Right cardiac atrium (tissue), 5 donors: ENCODE measurements around the gene TRAPPC3. TPM values are rescaled to one million over a fixed set of nuclear protein-coding genes. Genes with fewer than 3 reads are reported as not detected.
A peak's percentile ranks its signal among the peaks of the same experiment; 100 is the strongest.

Experiments
- ATAC-seq, 2 donors: fragments of 200-7000 bp; cut with Tn5 transposase; one replicate each; pipeline versions ENCODE4 v1.8.0 to v1.9.1; 2020; ENCODE audit warnings: moderate library complexity in 2 of 2, mild to moderate bottlenecking in 1 of 2
- DNase-seq, 3 donors: peaks; one replicate each; pipeline ENCODE4 v3.0.0-alpha.2; 2020
- H3K27ac ChIP-seq: one replicate; pipeline ENCODE4 v1.5.1; 2013; ENCODE audit warnings: mild to moderate bottlenecking, low read length, control low read depth, moderate library complexity
- H3K27me3 ChIP-seq: one replicate; pipeline ENCODE4 v1.6.1; 2013; ENCODE audit not compliant: control insufficient read depth, insufficient read depth
- H3K4me1 ChIP-seq: one replicate; pipeline ENCODE4 v1.6.1; 2013; ENCODE audit warnings: low read length; ENCODE audit not compliant: control insufficient read depth, insufficient read depth
- H3K4me3 ChIP-seq: one replicate; pipeline ENCODE4 v1.5.1; 2013; ENCODE audit warnings: low read length, control low read depth
- H3K9me3 ChIP-seq: one replicate; pipeline ENCODE4 v1.6.1; 2013; ENCODE audit warnings: low read length; ENCODE audit not compliant: control insufficient read depth
- WGBS: extraction: QIAGEN DNeasy Blood & Tissue Kit; methylation state at CpG from one replicate; pipeline ENCODE4 v1.1.7; 2013; 5-methylcytosine and 5-hydroxymethylcytosine counted together
- intact Hi-C, 4 donors: fragments of 100-400 bp; cut with DNase I; formaldehyde crosslinking; loops; one replicate each; pipeline versions ENCODE4 v1.11.0 to v1.14.0; 2022 to 2023
- polyA plus RNA-seq: library from polyadenylated mRNA; stranded (reverse); fragments of 200-250 nt; gene quantifications from one replicate; pipeline ENCODE4 v1.2.3, GENCODE V29; 2013
- total RNA-seq, 4 donors: library from RNA; stranded (reverse); fragmentation: NEBNext Ultra II Directional; extraction: Animal tissue kit (Norgen Biotek cat#: 25700); gene quantifications; one replicate each; pipeline ENCODE4 v1.2.1, GENCODE V29; 2021
- donor health status: healthy with polysubstance abuse.
- donor health status: DM: no; HTN: yes; CAD: no.
- donor health status: DM: no; HTN: no; CAD: no.
- donor health status: DM: no; HTN: yes; CAD: no; lungs with severe emphysema.
- donor health status: DM: yes; HTN: yes; CAD: no.

TRAPPC3 gene
- total and polyA plus RNA-seq, 5 donors, result 58.5 to 73.6 (median 65.6) TPM

GRCh38 chr1:36176106-36176949 is 27.0 kb upstream of the TRAPPC3 start:
- peaks cover 5% of the 10 kb centered on the region for H3K4me1 ChIP-seq
- ATAC-seq (peak; percentile 29 to 33), DNase-seq (peak in 2 of 3 donors; percentile 72 to 74)
- no peak overlapping the region for H3K4me3 ChIP-seq
- intact Hi-C loops, result no loop called here
- H3K27me3 ChIP-seq, result no peaks in the 10 kb centered on the region
- H3K27ac ChIP-seq, result peak overlapping the region; percentile 86
- 70% methylated on average over 76 of the region's 76 CpGs for WGBS
- H3K9me3 ChIP-seq, result no peaks in the 10 kb centered on the region

- Histone ChIP-seq H3K4me1 (peaks cover 5% of the 10 kb centered on the region), H3K9me3 (no peaks in the 10 kb centered on the region), H3K27ac (peak overlapping the region; percentile 90), H3K27me3 (no peaks in the 10 kb centered on the region), H3K4me3 (no peak overlapping the region)
- ATAC-seq, result peak; percentile 76
- 62% methylated on average over 11 of the region's 11 CpGs for WGBS
- DNase-seq, result peak; percentile 48 to 74 (median 73)
- intact Hi-C loops, result no loop called here
Measured at GRCh38 chr1:36175137-36176095, 26.1 kb upstream of the TRAPPC3 start.

- Histone ChIP-seq H3K9me3 (no peaks in the 10 kb centered on the region), H3K27me3 (no peaks in the 10 kb centered on the region), H3K4me3 (no peak overlapping the region), H3K4me1 (peaks cover 5% of the 10 kb centered on the region), H3K27ac (peak overlapping the region; percentile 90)
- DNase-seq (peak in 1 of 3 donors; percentile 35), ATAC-seq (peak in 1 of 2 donors; percentile 0)
- intact Hi-C loops, result no loop called here
- 68% methylated on average over 11 of the region's 11 CpGs for WGBS
Measured at GRCh38 chr1:36174713-36175112, 25.4 kb upstream of the TRAPPC3 start.

GRCh38 chr1:36172983-36173382 is 23.7 kb upstream of the TRAPPC3 start:
- peak overlapping the region; percentile 41 for H3K27ac ChIP-seq
- 87% methylated on average over 2 of the region's 2 CpGs for WGBS
- no peak for ATAC-seq
- H3K9me3 ChIP-seq, result no peaks in the 10 kb centered on the region
- H3K4me3 ChIP-seq, result no peak overlapping the region
- peaks cover 10% of the 10 kb centered on the region for H3K4me1 ChIP-seq
- H3K27me3 ChIP-seq, result no peaks in the 10 kb centered on the region
- intact Hi-C loops, result no loop called here
- peak in 1 of 3 donors; percentile 3 for DNase-seq

- Histone ChIP-seq H3K27me3 (no peaks in the 10 kb centered on the region), H3K9me3 (no peaks in the 10 kb centered on the region), H3K4me3 (no peak overlapping the region), H3K4me1 (peaks cover 15% of the 10 kb centered on the region), H3K27ac (peak overlapping the region; percentile 41)
- 92% methylated on average over 21 of the region's 21 CpGs for WGBS
- ATAC-seq (no peak), DNase-seq (peak in 2 of 3 donors; percentile 28 to 46)
- intact Hi-C loops, result no loop called here
Measured at GRCh38 chr1:36172017-36172747, 22.9 kb upstream of the TRAPPC3 start.

- ATAC-seq, result no peak
Measured at GRCh38 chr1:36170643-36171412, 21.5 kb upstream of the TRAPPC3 start.

GRCh38 chr1:36168514-36168913 is 19.2 kb upstream of the TRAPPC3 start:
- Histone ChIP-seq H3K9me3 (no peaks in the 10 kb centered on the region), H3K4me3 (no peak overlapping the region), H3K27me3 (no peaks in the 10 kb centered on the region), H3K4me1 (peaks cover 18% of the 10 kb centered on the region), H3K27ac (peak overlapping the region; percentile 69)
- ATAC-seq (no peak), DNase-seq (peak in 1 of 3 donors; percentile 28)
- 71% methylated on average over 3 of the region's 3 CpGs for WGBS
- intact Hi-C loops, result no loop called here

More at GRCh38 chr1:36170643-36171412, 21.5 kb upstream of the TRAPPC3 start:
- 70% methylated on average over 12 of the region's 12 CpGs for WGBS
- intact Hi-C loops, result no loop called here
- no peaks in the 10 kb centered on the region for H3K9me3 ChIP-seq
- peaks cover 23% of the 10 kb centered on the region for H3K4me1 ChIP-seq
- no peak overlapping the region for H3K4me3 ChIP-seq
- peak in 1 of 3 donors; percentile 57 for DNase-seq
- H3K27ac ChIP-seq, result peak overlapping the region; percentile 82
- H3K27me3 ChIP-seq, result no peaks in the 10 kb centered on the region

- Histone ChIP-seq H3K4me3 (no peak overlapping the region), H3K9me3 (no peaks in the 10 kb centered on the region), H3K4me1 (peaks cover 21% of the 10 kb centered on the region), H3K27me3 (no peaks in the 10 kb centered on the region), H3K27ac (peak overlapping the region; percentile 75)
- ATAC-seq (peak in 1 of 2 donors; percentile 38), DNase-seq (peak in 2 of 3 donors; percentile 37 to 44)
- WGBS, result 70% methylated on average over 15 of the region's 15 CpGs
- intact Hi-C loops, result no loop called here
Measured at GRCh38 chr1:36166938-36167905, 17.9 kb upstream of the TRAPPC3 start.

GRCh38 chr1:36166136-36166535 is 16.9 kb upstream of the TRAPPC3 start:
- no peaks in the 10 kb centered on the region for H3K27me3 ChIP-seq
- DNase-seq (peak in 1 of 3 donors; percentile 2), ATAC-seq (no peak)
- 57% methylated on average over 4 of the region's 4 CpGs for WGBS
- H3K27ac ChIP-seq, result peak overlapping the region; percentile 86
- H3K4me1 ChIP-seq, result peaks cover 27% of the 10 kb centered on the region
- no peaks in the 10 kb centered on the region for H3K9me3 ChIP-seq
- H3K4me3 ChIP-seq, result no peak overlapping the region
- intact Hi-C loops, result no loop called here
